ENCODE results near the gene SLC2A13.
A peak's percentile ranks its signal among the peaks of the same experiment; 100 is the strongest.
"Not testable (repeated sequence)": the region's sequence is repeated elsewhere in the genome, so short reads cannot be mapped to it uniquely, and the experiment has no call there.

The SLC2A13 gene

GRCh38 chr12:39867631-39868327 lies 238.1 kb downstream of the SLC2A13 start:
- no peak for DNase-seq (ENCODE audit: low spot score)

GRCh38 chr12:39866135-39866534 lies 239.7 kb downstream of the SLC2A13 start:
- no peak for DNase-seq (ENCODE audit: low spot score)

DNA sequence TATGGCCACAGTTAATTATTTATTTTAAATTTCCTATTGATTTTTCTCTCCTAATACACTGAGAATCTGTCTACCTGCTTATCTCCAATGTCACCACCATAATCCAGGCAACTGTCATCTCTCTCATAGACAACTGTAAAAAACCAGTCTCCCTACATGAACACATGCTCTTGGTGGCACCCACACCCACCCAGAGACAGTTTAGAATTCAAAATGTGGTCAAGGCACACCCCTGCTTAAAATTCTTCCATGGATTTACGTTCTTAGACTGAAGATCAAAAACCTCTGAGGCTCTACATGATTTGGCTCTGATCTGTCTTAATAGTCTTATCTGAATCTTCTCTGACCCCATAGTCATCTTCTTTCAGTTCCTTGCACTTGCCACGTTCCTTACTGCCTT lies 245.2 kb downstream of the SLC2A13 start:
- DNase-seq (ENCODE audit: low spot score): no peak

GRCh38 chr12:39853003-39853402 lies 252.9 kb downstream of the SLC2A13 start:
- no peak for DNase-seq (ENCODE audit: low spot score)

- no peak for DNase-seq (ENCODE audit: low spot score)
Observed at GRCh38 chr12:39852346-39852745, 253.5 kb downstream of the SLC2A13 start.

- not testable (repeated sequence) for DNase-seq (ENCODE audit: low spot score)
Observed at GRCh38 chr12:39848218-39848617, 257.7 kb downstream of the SLC2A13 start.

DNA sequence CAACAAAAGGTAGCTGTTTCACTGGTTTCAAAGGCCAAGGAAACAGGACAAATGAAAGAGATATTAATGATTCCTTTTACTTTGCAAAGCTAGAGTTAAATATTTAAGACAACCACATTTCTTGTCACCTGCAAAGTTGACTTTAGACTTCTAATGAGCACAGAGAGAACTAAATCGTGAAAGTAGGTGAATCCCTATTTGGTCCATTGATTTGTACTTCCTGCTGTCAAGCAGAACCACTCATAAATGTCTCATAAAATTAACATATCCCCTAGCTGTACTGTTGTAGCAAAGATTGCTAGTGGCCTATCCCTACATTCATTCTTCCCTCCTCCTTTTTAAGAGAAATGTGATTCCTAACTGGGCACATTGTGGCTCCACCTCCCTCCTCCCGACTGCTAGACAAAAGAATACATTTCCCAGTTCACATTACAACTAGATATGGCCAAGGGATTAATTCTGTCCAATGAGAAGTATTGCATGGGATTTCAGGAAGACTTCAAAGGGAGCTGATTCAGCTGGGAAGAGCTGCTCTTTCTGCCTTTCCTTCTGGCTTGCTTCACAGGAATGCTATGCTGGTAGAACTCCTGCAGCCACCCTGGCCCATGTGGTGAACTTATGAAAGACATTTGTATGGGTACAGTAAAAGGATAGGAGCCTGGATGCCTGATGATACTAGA lies 258.8 kb downstream of the SLC2A13 start:
- peak; percentile 5 for DNase-seq (ENCODE audit: low spot score)

GRCh38 chr12:39846304-39846703 lies 259.6 kb downstream of the SLC2A13 start:
- no peak for DNase-seq (ENCODE audit: low spot score)

DNA sequence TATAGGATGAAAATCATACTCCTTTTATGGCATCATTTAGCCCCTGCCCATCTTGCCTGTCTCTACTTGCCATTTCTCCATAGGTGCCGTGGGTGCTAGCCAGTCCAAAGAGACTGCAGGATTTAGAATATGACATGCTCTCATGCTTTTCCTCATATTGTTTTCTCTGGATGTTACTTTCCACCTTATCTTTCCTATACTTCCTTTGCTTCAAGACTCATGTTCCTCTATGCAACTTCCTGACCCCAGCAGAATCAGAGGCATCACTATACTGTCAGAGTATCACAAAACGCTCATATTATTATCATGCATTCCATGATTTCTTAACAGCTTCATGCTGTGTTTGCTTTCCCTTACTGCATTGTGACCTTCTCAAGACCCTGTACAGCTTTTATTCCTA lies 265.5 kb downstream of the SLC2A13 start:
- no peak for DNase-seq (ENCODE audit: low spot score)

- DNase-seq (ENCODE audit: low spot score): no peak
Observed at GRCh38 chr12:39839072-39839471, 266.8 kb downstream of the SLC2A13 start.

- DNase-seq (ENCODE audit: low spot score): no peak
Observed at GRCh38 chr12:39835517-39836489, 270.1 kb downstream of the SLC2A13 start.

DNA sequence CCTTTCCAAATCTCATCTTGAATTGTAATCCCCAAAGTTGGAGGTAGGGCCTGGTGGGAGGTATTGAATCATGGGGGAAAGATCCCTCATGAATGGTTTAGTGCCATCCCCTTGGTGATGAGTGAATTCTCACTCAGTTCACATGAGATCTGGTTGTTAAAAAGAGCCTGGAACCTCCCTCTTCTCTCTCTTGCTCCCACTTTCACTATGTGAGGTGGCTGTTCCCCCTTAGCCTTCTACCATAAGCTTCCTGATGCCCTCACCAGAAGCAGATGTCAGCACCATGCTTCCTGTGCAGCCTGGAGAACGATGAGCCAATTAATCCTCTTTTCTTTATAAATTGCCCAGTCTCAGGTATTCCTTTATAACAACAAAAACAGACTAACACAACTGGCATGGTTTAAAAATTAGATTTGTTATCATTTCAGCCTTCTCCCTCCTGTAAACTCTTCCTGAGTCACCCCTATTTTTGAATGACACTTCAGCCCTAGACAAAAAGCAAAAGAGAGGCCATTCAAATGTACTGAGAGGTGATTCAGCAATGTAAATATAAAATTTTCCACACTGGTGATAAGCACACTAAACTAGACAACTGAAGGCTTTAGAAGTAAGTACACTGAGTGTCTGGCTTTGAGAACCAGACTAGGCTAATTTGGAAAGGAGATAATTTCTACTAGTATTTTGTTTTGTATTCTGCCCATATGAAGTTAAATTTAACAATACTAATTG lies 274.1 kb downstream of the SLC2A13 start:
- no peak for DNase-seq (ENCODE audit: low spot score)

DNA sequence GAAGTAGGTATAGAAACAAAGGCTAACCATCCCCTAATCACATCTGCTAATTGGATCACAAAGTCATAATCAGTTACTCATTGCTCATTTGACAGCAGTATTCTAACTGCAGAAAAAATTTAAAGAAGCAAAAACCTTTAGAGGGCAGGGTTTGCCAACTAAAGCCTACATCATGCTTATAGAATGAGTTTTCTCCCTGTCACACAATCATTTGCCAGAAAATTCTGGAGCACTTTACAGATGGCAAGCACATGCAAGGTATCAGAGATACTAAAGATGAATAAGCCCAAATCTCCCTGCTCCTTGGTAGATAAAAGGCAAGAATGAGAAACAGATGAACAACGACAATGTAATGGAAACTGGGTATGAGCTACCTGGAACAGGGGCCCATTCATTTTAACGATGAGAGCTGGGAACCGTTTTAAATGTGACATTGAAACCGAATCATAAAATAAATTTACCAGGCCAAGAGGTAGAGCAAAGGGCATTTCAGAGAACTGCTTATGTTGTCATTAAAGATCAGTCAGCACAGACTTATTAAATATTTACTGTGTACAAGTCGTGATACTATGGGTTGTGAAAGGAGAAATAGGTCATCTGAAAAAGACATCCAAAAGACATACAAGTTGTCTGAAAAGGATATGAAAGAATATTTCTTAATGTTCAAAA lies 274.9 kb downstream of the SLC2A13 start:
- DNase-seq (ENCODE audit: low spot score): no peak

DNA sequence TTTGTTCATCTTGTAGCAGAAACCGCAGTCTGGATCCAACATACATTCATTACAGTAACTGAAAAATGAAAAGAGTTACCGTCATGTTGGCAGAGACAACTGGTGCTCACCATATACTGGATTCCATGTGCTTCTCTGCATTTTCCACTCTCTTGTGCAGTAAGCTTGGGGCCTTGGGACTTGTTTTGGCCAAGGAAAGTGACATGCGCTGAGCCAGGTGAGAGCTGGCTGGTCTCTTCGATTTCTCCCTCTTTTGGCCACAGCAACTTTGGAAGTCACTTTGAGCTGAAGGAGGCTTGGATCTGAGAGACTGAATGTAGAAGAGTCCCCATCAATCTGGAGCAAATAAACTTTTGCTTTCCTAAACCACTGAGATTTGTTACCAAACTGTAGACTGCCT lies 275.7 kb downstream of the SLC2A13 start:
- DNase-seq (ENCODE audit: low spot score): no peak

GRCh38 chr12:39824505-39825212 lies 281.2 kb downstream of the SLC2A13 start:
- DNase-seq (ENCODE audit: low spot score): no peak

DNA sequence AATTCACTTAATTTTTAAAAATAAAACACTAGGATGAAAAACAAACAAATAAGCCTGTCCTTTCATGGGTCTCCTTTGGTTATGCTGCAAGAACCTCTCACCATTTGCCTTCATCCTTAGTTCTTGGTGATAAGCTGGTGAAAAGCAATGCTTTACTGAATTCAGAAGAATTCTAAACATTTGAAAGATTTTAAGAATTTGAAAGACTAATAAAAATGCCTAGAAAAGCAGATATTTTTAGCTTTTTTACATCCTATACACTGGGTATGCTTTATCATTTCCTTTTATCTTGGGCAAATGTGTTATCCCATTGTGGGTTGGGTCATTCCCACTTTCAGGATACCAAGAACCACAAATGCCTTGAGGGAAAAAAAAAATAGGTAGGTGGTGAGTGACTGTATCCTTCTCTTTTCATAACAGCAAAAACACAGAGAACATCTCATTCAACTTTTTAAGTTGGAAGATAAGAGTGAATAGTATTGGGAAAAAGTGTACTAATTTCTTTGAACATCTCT lies 289.2 kb downstream of the SLC2A13 start:
- DNase-seq (ENCODE audit: low spot score): no peak

DNA sequence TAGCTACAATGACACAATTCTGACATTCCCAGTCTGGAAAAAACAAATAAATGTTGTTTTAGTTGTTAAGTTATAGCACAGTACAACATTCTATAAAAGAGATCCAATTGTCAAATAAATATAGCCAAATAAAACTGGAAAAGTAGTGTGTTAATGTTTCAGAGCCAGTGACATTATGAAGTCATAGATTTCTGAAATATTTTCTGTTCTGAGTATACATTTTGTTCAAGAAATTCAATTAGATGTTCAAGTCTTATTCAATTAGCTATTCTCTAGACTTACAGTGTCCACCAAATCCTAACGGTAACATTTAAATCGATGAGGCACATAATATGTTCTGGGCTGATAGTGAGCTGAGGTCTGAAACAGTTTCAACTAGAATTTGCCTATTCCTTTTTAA lies 290.1 kb downstream of the SLC2A13 start:
- DNase-seq (ENCODE audit: low spot score): no peak

GRCh38 chr12:39814626-39815025 lies 291.3 kb downstream of the SLC2A13 start:
- DNase-seq (ENCODE audit: low spot score): no peak

GRCh38 chr12:39813776-39814175 lies 292.1 kb downstream of the SLC2A13 start:
- no peak for DNase-seq (ENCODE audit: low spot score)

GRCh38 chr12:39812456-39812855 lies 293.4 kb downstream of the SLC2A13 start:
- not testable (repeated sequence) for DNase-seq (ENCODE audit: low spot score)
